COLO668 (cell line): ENCODE results near the gene PGD.
A peak's percentile ranks its signal among the peaks of the same experiment; 100 is the strongest.

Experiments used
- DNase-seq: peaks from one replicate; lab custom pipeline; 2025; ENCODE audit not compliant: unreplicated experiment; lab: John Stamatoyannopoulos, UW

The PGD gene

DNA sequence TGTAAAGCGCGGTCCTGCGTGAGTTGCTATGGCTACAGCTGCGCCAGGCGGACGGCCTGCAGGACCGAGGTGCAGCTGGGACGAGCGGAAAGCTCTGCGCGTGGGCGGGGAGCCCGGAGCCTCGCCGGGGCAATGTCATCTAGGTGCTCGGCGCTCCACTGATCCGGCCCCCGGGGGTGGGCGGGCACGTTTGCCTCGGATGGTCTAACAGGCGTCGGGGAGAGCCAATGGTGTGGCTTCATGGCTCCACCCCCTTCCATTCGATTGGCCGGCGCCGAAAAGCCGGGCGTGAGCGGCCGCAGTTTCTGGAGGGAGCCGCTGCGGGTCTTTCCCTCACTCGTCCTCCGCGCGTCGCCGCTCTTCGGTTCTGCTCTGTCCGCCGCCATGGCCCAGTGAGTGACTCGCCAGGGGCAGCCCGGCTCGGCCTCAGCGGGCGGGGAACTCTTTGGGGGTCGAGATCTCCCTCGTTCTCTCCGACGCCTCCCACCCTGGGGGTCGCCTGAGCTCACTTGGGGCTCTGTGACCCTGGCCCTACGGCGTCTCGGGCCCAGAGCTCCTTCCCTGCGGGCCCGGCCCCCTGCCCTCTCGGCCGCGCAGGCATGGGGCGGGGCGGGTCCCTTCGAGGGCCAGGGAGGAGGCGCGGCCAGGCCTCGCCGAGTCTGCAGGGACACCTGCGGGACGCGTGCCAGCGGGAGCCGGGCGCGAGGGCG is at the start of gene PGD:
PGD (plus strand) TSS at position 331 of the 710 bp plus-strand sequence; CDS start at position 385, 54 bp downstream.
- DNase-seq = peak; percentile 100

DNA sequence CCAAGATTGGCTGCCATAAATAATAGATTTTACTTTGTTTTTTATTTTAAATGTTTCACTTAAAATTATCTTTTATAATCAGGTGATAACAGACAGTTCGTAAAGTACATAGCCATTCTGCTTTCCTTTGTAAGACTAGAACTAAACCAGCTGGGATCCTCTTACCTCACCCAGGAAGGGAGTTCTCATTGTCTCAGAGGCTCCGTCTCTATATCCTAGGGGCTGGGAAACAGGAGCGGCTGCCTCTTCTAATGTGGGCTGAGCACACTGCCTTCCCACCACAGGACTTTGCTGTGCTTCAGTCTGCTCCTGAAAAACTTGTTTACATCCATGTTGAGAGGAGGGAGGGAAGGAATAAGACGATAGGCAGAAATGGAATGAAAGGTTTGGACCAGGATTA is 45.6 kb upstream of the PGD start:
- no peak for DNase-seq

DNA sequence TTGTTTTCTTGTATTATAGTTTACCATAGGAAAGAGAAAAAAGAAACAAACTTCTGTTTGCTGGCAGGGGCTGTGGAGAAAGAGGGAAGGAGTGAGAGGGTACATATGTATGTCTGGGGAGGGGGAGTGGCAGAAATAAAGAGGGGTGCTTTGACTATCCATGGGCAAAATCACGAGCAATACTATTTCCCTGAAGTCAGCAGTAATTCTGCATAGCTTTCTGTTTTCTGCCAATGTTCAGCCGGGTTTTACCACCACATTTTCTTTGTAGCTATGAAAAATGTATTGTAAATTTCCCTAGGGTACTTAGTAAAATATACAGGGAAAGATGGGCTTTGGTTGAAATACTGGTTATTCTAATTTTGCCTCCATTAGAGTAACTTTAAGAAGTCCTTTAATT is 45.2 kb upstream of the PGD start:
- DNase-seq = no peak

DNA sequence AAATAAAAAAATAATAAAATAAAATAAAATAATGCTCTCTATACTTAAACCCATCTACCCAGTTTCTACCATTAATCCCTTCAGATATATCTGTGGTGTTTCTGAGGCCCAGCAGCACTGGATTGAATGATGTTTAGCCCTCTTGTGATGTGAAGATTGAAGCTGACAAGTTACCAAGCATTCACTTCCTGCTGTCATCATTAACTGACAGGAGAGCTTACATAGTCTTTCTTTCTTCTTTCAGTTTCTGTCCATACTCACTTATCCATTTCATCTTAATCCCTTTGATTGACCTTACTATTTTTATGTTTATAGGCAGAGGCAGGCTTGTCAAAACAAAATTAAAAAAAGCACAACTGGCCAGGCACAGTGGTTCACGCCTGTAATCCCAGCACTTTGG is 38.8 kb upstream of the PGD start:
- DNase-seq = no peak

DNA sequence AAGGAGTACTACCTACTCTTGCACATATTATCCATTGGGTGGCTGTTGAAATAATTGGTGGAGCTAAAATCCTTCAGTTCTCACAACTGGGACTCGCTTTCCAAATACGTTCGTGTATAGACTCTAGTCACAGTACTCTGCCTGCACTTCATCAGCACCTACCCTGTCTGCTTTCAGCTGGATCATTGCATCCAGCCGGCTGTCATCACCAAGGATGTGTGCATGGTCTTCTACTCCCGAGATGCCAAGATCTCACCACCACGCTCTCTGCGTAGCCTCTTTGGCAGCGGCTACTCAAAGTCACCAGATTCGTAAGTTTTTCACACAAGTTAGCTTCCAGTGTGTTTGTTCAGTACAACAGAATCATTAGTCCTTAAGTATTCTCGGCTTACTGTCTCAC is 37.3 kb upstream of the PGD start:
- DNase-seq = no peak

DNA sequence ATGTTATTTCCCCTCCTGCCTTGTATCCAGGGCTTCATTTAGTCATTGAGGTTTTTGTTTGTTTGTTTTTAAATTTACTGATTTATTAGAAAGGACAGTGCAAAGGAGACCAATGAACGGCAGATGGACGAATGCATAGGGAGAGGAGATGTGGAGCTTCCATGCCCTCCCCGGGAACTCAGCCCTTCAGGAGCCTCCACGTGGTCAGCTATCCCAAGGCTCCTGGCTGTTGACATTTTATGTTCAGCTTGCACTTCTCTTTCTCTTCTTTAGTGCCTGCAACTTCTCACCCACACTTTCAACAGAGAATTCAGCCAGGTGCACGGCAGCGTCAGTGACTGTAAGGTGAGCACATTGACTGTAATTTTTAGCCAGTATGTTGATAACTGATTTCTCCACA is 30.7 kb upstream of the PGD start:
- DNase-seq = no peak

DNA sequence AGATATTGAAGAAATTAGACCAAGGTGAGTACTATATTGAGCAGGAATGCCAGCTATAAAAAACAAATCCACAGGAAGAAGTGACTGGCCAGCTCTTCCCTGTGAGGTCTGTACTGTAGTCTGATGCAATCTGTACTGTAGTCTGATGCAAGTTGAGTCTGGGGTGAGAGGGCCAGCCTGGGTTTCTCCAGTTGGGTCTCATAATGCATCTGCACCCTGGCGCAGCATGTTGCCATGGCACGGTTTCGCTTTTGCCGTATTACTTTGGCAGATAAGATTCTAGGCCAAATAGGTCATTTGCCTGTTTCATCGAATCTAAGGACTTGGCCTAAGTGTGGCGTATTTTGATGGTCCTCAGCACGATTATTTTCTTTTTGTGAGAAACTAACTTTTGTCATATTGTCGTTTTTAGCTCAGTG is 24.4 kb upstream of the PGD start:
- no peak for DNase-seq

DNA sequence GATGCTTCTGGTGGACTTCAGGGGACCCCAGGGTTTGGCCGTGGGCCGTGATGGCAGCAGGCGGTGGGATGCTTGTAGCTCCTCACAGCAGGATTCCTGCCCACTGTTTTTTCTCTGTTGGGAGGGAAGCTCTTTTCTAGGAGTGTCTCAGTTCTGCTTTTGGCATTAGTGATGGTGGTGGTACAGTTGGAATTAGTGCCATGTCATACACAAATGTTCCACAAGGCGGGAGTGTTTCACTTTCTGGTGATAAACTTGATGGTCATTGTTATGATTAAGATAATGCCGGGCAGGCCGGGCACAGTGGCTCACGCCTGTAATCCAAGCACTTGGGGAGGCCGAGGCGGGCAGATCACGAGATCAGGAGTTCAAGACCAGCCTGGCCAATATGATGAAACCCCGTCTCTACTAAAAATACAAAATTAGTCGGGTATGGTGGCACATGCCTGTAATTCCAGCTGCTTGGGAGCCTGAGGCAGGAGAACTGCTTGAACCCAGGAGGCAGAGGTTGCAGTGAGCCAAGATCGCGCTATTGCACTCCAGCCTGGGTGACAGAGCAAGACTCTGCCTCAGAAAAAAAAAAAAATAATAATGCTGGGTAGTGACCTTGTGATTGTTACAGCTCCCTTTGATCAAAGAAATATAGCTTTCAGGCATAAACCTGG is 21.4 kb upstream of the PGD start:
- DNase-seq = peak; percentile 60

DNA sequence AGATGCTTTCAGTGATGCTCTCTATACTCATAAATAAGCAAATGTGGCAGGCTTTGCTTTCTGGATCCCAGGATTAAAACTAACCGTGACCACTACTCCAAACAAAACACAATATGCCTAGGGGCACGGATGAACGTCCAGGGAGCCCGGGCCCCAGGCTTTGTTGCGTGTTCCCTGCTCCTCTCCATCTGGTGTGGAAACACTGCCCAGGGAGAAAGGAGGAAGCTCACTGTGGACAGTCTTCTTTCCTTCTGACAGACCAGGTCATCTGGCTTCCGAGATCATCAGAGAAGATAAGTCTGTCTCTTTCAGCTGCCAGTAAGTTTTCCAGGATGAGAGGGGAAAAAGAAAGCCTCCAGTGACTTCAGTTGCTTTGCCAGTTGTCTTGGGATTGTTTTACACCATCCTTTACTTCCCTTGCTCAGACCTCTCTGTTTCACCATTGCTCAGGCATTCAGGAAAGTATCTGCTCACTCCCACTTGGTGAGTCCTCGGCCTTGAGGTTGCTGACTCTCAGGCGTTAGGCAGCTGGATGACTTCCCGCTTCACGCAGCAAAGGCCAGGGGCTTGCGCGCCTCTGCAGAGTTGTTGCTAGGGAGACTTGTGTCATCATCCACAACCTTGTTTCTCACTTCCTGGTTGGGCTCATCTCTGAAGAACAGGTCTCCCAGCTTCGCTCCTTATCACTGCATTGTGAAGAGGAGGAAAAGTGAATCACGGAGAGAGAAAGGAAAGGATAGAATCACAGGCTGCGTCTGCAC is 20.6 kb upstream of the PGD start:
- DNase-seq = no peak

DNA sequence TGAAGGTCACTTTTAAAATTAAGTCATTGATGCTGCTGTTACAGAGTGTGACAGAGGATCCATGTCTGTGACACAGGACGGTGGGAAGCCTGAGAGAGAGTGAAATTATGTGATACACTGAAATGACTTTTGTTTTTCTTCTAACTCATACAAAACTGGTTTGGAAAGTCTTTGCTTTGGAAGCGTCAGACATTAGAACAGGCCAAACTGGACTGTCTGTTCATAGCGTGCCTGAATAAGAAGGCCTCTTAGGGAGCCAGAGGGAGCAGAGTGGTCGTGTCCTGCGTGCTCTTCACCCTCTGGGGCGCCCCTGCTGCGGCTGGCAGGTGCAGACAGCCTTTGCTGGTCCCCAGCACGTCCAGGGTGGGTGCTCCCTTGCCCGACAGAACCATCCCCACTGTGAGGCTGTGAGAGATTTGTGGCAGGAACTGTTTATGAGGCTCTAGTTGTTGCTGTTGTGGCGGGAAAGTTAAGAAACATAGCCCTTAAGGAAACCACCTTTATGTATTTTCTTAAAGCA is 19.7 kb upstream of the PGD start:
- no peak for DNase-seq

DNA sequence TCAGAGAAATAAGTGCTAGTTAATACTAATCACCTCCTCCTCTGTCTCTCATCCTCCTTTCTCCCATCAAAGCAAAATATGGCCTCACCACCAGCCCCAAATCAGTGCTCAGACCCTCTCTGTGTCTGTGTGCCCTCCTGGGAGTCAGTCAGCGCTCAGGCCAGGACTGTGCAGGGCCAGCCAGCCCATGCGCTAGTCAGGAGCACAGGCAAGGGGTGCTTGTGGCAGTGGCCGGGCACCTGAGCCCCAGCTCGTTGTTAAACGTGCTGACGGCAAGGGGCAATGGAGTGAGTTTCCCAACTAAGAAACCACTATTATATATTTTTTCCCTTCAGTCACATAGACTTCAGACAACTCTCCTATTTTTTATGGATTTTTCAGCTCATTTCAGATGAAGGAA is 19.2 kb upstream of the PGD start:
- no peak for DNase-seq

DNA sequence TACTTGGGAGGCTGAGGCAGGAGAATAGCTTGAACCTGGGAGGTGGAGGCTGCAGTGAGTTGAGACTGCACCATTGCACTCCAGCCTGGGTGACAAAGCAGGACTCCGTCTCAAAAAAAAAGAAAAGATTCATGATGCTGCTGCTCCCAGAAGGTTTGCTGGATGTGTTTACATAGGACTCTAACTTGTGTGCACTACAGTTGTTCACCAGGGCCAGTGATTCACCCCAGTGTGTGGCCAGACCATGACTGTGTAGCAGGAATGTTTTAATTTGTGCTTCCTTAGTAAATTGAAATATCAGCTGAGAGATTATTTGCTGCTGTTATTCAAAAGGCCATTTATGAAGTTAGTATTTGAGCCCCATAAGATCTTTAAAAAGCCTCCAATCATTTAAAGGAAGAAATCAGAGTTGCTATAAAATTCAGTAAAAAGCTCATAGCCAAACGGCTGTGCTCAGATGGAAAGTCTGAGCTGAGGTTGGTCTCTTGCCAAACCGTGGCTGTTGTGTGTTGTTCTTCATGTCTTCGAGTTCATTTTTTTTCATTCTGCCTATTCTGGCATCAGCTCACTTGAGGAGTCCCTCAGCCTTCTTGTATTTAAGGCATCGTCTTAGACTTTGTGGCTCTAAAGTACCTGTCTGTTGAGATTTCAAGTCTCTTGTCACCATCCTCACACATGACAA is 18.1 kb upstream of the PGD start:
- no peak for DNase-seq

DNA sequence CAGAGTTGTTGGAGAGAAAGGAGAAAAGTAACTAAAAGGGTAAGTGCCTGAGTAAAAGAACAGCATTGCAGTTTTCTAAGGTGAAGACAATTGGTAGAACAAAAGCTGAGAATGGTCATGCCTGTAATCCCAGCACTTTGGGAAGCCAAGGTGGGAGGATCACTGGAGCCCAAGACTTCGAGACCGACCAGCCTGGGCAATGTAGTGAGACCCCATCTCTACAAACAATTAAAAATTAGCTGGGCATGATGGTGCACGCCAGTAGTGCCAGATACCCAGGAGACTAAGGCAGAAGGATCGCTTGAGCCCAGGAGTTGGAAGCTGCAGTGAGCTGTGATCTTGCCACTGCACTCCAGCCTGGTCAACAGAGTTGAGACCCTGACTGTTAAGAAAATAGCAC is 15.2 kb upstream of the PGD start:
- DNase-seq = no peak

DNA sequence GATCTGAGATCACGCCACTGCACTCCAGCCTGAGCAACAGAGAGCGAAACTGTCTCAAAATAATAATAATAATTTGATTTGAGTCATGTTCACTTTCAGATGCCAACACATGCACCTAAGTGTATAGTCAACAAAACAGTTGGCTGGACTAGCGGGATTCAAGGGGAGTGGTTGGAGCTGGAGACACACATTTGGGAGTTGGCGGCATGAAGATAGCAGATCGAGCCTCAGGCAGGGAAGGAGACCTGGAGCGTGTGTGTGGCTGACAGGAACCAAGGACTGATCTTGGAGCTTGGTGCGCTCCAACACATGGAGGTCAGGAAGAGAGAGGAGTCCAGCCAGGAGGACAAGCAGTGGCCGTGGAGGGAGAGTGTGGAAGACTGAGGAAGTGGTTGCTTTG is 14.6 kb upstream of the PGD start:
- DNase-seq = no peak

DNA sequence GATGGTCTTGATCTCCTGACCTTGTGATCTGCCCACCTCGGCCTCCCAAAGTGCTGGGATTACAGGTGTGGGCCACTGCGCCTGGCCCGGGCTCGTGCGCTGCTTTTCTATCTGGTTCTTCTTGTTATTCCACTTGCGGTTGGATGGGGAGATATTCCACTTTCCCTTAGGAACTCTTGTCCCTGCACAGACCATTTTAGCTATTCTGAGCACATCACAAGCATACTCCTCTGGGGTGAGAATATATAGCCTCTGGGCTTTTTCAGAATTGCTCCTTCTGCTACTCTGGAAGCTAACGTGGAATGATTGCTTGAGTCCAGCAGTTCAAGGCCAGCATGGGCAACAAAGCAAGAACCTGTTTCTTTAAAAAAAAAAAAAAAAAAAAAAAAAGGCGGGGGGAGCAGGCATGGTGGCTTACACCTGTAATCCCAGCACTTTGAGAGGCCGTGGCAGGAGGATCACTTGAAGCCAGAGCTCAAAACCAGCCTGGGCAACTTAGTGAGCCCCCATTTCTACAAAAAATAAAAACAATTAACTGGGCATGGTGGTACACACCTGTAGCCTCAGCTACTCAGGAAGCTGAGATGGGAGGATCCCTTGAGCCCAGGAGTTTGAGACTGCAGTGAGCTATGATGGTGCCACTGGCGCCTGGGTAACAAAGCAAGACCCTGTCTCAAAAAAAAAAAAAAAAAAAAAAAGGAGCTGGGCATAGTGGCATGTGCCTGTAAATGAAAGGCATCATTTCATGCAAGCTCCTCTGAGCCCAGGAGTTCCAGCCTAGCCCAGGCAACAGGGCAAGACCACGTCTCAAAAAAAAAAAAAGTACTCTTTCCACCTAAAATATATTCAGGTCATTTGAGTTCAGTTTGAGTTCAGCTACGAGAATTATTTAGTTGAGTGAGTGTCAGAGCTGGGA is 11.8 kb upstream of the PGD start:
- no peak for DNase-seq

DNA sequence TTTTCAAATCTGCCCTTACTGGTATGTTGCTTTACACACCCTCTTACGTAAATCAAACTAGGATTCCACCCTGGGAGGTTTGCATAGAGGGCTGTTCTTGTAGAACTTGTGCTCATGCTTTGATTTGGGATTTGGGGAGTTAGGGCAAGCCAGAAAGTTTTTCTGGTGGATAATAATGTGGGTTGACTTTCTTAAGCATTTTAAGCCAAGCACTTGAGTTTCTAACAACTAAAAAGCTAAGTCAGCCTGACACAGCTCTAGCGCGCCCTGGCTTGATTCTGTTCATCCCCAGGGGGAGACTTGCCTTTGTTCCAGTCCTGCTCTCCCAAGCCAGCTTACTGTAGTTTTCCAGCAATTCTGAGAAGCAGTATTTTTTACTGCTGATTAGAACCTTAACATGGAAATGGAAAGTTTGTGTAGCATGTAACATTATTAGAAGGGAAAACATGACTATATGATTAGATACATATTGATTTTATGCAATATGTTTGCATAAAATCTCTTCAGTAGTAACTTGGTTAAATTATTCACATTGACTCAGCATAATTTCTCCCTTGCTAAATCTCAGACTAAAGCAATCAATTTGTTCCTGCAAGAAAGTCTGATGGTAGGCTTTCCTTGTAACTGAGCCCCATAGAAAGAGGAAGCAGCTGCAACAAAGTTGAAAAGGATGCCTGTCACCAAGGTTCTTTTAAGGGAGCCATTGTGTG is 11.0 kb upstream of the PGD start:
- DNase-seq = no peak

DNA sequence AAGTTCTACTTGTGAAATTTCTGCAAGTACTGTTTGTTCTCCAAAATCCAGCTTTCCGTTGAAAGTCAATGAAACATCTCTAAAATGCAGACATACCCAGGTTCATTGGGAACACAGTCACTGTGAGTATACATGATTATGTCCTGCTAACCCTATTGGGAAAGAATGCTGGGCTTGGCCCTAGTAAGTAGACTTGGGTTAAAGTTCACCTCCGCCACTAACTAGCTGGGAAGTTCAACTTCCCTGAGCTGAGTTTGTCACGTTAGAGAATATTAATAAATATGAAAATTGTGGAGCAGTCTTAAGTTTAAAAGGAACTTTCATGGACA is 10.5 kb upstream of the PGD start:
- DNase-seq = no peak

DNA sequence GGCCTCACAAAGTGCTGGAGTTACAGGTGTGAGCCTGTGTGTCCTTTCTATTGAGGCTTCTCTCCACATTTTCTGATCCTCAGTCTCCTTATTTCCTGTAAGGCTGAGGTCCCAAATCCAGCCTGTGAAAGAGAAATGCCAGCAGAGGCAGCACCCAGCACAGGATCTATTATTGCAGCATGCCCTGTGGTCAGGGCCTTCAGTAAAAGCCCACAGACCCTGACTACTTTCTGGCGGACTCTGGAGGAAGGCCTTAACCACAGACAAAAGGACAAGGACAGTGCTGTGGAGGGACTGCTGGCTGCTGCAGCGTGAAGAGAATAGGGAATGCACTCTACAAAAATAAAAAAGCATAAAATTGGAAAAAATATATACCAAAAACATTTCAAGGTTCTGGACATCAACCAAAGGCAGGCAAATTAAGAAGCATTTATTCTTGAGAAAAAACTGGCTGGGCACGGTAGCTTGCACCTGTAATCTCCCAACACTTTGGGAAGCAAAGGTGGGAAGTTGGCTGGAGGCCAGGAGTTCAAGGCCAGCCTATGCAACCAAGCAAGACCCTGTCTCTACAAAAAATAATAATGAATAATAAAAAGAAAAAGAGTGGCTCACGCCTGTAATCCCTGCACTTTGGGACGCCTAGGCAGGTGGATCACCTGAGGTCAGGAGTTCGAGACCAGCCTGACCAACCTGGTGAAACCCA is 9.4 kb upstream of the PGD start:
- no peak for DNase-seq

DNA sequence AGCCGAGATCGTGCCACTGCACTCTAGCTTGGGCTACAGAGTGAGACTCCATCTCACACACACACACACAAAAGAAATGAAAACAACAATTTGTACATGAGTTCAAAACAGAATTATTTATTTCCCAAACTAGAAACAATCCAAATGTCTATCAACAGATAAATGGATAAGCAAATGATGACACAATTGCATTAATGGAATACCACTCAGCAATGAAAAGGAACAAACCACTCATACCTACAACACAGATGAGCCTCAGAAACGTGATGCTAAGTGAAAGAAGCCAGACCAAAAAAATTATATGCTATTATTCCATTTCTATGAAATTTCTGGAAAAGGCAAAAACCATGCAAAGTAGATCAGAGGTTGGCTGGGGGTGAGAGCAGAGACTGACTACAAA is 2.0 kb upstream of the PGD start:
- no peak for DNase-seq
